ENCODE results near the gene TMEM53. TPM values are rescaled to one million over a fixed set of nuclear protein-coding genes. Genes with fewer than 3 reads are reported as not detected.

The TMEM53 gene
- total RNA-seq, 1 donor from 2014 or later = 7.3 TPM

DNA sequence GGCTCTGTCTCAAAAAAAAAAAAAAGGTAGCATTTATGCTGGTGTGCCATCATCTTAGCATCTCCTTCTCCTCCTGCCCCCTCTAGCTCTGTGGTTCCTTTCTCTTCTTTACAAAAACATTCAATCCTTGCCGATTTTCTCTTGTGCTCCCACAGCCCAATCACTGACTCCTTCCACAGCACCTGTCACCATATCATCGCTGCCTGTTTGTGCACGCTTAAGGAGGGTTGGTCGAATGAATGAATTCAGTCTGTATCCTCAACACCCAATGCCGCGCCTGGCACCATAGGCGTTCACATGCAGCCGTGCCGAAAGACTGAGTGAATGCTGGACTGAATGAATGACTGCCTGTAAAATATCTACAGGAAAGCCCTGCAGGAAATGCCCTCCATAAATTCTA, 48.8 kb upstream of the TMEM53 start:
- no peaks in the 10 kb centered on the region for H3K27me3 ChIP-seq (ENCODE audit: insufficient read depth, low read length)
- TF ChIP-seq, protein P1, sequence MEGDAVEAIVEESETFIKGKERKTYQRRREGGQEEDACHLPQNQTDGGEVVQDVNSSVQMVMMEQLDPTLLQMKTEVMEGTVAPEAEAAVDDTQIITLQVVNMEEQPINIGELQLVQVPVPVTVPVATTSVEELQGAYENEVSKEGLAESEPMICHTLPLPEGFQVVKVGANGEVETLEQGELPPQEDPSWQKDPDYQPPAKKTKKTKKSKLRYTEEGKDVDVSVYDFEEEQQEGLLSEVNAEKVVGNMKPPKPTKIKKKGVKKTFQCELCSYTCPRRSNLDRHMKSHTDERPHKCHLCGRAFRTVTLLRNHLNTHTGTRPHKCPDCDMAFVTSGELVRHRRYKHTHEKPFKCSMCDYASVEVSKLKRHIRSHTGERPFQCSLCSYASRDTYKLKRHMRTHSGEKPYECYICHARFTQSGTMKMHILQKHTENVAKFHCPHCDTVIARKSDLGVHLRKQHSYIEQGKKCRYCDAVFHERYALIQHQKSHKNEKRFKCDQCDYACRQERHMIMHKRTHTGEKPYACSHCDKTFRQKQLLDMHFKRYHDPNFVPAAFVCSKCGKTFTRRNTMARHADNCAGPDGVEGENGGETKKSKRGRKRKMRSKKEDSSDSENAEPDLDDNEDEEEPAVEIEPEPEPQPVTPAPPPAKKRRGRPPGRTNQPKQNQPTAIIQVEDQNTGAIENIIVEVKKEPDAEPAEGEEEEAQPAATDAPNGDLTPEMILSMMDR (IDR thresholded peaks at IDR 0.05; ENCODE audit: insufficient read depth, low read depth, low read length) = no peak
- no peak for TF ChIP-seq EZH2 (IDR thresholded peaks at IDR 0.05; ENCODE audit: insufficient read depth, low read length)
- no peak overlapping the region for H3K4me3 ChIP-seq (ENCODE audit: insufficient read depth, low read depth, low read length)
- no peaks in the 10 kb centered on the region for H4K20me1 ChIP-seq (ENCODE audit: insufficient read depth, low read length)
- H3K4me2 ChIP-seq (ENCODE audit: low read length) = no peak overlapping the region
- H2AFZ ChIP-seq (ENCODE audit: low read depth, low read length) = no peak overlapping the region
- no peaks in the 10 kb centered on the region for H3K36me3 ChIP-seq (ENCODE audit: insufficient read depth, low read length)
- H3K9ac ChIP-seq (ENCODE audit: low read length) = no peak overlapping the region
- Mint-ChIP-seq H3K9me3 (ENCODE audit: unreplicated experiment) (peaks cover 2% of the 10 kb centered on the region), H3K4me3 (ENCODE audit: unreplicated experiment) (no peak overlapping the region), H3K27ac (ENCODE audit: unreplicated experiment) (no peak overlapping the region), H3K36me3 (ENCODE audit: low read depth, unreplicated experiment) (no peaks in the 10 kb centered on the region), H3K27me3 (ENCODE audit: low read depth, unreplicated experiment) (no peaks in the 10 kb centered on the region), H3K4me1 (ENCODE audit: low read depth, unreplicated experiment) (peaks cover 4% of the 10 kb centered on the region)
- FAIRE-seq (no peak), DNase-seq (ENCODE audit: low read depth) (no peak)
- no peaks in the 10 kb centered on the region for H3K9me3 ChIP-seq (ENCODE audit: insufficient read depth, low read depth, low read length)
- no peak overlapping the region for H3K27ac ChIP-seq (ENCODE audit: low read depth, low read length)
- H3K79me2 ChIP-seq (ENCODE audit: insufficient read depth, low read length) = no peaks in the 10 kb centered on the region
- peaks cover 3% of the 10 kb centered on the region for H3K4me1 ChIP-seq (ENCODE audit: insufficient read depth, low read length)

DNA sequence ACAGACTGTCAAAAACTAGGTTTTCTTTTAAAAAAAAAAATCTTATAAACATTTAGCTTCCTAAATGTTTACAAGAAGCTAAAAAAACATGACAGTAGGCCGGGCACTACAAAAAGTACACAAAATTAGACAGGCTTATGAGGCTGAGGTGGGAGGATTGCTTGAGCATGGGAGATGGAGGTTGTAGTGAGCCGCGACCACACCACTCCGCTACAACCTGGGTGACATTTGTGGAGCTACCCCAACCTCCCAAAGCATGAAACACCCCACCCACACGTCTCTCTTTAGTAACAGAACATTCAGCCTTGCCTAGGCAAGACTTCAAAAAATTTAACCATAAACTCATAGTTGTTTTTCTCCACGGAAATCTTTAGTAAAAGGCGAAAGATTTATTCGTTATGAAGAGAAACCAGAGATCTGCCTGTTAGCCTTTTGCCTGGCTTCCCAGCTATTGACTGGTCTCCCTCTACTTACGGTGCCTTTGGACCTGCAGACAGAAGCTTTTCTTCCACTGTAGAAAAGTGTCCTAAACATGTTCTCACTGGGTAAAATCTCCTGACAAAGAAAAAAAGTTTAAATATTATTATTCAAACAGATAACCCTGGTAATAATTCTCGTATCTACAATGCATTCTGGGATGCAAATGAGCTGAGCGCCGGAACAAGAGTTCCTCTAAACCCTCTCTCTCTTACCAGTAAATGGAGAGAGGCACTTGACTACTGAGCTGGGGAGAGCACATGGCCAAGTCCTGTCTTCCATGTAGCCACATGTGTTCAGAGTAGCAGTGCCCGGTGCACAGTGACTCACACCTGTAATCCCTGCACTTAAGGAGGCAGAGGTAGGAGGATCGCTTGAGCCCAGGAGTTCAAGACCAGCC, 47.4 kb upstream of the TMEM53 start:
- no peaks in the 10 kb centered on the region for H3K4me1 Mint-ChIP-seq (ENCODE audit: low read depth, unreplicated experiment)

More for the DNA sequence above, 47.4 kb upstream of the TMEM53 start:
- Mint-ChIP-seq H3K36me3 (ENCODE audit: low read depth, unreplicated experiment) (no peaks in the 10 kb centered on the region), H3K9me3 (ENCODE audit: unreplicated experiment) (no peaks in the 10 kb centered on the region), H3K4me3 (ENCODE audit: unreplicated experiment) (no peak overlapping the region), H3K27ac (ENCODE audit: unreplicated experiment) (peak overlapping the region; percentile 86), H3K27me3 (ENCODE audit: low read depth, unreplicated experiment) (no peaks in the 10 kb centered on the region)
- FAIRE-seq (no peak), DNase-seq (ENCODE audit: low read depth) (peak; percentile 94)
- peak overlapping the region; percentile 19 for H3K4me2 ChIP-seq (ENCODE audit: low read length)
- TF ChIP-seq EZH2 (IDR thresholded peaks at IDR 0.05; ENCODE audit: insufficient read depth, low read length) = no peak
- TF ChIP-seq, protein P1 (IDR thresholded peaks at IDR 0.05; ENCODE audit: insufficient read depth, low read depth, low read length) = no peak
- no peak overlapping the region for H2AFZ ChIP-seq (ENCODE audit: low read depth, low read length)
- no peak overlapping the region for H3K4me3 ChIP-seq (ENCODE audit: insufficient read depth, low read depth, low read length)
- peak overlapping the region; percentile 57 for H3K9ac ChIP-seq (ENCODE audit: low read length)
- H3K79me2 ChIP-seq (ENCODE audit: insufficient read depth, low read length) = no peaks in the 10 kb centered on the region
- H3K9me3 ChIP-seq (ENCODE audit: insufficient read depth, low read depth, low read length) = no peaks in the 10 kb centered on the region
- H3K27me3 ChIP-seq (ENCODE audit: insufficient read depth, low read length) = no peaks in the 10 kb centered on the region
- H3K36me3 ChIP-seq (ENCODE audit: insufficient read depth, low read length) = no peaks in the 10 kb centered on the region
- peaks cover 3% of the 10 kb centered on the region for H3K4me1 ChIP-seq (ENCODE audit: insufficient read depth, low read length)
- peak overlapping the region; percentile 80 for H3K27ac ChIP-seq (ENCODE audit: low read depth, low read length)
- no peaks in the 10 kb centered on the region for H4K20me1 ChIP-seq (ENCODE audit: insufficient read depth, low read length)

Measured in astrocyte (in vitro differentiated cells and primary cell).